ENCODE data around the gene RAMP3.

GRCh38 chr7:45146531-45147379 is 10.8 kb upstream of the RAMP3 start:
- TF ChIP-seq CTCF (IDR thresholded peaks at IDR 0.05 in 4 of 5, conservative IDR thresholded peaks at IDR 0.05 in 1 of 5) (no peak), POLR2A (IDR thresholded peaks at IDR 0.05) (no peak)
